Measurements from ENCODE around the gene GNAS. TPM values are rescaled to one million over a fixed set of nuclear protein-coding genes. Genes with fewer than 3 reads are reported as not detected.

GNAS gene
- total and polyA plus RNA-seq, 9 of the 15 experiments (the other 6 are each of a cell fraction or from before 2014, with no cell fraction given), result 128 to 648 (median 266) TPM

DNA sequence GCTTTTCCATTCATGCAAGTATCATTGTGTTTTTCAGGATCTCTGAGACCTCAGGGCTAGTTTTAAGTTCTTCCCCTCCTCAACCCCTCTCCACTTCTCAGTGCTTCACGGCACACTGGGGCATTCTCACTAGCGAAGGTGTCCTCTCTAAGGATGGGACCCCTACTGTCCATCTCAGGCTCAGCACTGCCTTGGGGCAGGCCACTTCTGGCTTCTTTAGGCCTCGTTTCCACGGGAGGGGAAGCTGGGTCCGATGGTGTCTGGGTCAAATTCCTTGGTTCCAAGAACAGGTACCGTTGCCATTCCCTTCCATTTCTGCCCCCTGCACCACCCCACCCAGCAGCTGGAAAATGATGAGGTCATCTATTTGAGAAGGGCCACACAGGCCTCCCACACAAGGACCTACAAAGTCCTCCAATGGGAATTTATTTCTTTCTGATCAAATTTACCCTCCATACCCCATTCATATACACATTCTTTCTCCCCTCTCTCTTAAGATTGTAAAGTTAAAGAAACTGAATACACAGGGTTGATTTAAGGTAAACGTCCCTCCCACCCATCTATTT lies 17.2 kb downstream of the GNAS start (continued):
- TF ChIP-seq, protein P1, sequence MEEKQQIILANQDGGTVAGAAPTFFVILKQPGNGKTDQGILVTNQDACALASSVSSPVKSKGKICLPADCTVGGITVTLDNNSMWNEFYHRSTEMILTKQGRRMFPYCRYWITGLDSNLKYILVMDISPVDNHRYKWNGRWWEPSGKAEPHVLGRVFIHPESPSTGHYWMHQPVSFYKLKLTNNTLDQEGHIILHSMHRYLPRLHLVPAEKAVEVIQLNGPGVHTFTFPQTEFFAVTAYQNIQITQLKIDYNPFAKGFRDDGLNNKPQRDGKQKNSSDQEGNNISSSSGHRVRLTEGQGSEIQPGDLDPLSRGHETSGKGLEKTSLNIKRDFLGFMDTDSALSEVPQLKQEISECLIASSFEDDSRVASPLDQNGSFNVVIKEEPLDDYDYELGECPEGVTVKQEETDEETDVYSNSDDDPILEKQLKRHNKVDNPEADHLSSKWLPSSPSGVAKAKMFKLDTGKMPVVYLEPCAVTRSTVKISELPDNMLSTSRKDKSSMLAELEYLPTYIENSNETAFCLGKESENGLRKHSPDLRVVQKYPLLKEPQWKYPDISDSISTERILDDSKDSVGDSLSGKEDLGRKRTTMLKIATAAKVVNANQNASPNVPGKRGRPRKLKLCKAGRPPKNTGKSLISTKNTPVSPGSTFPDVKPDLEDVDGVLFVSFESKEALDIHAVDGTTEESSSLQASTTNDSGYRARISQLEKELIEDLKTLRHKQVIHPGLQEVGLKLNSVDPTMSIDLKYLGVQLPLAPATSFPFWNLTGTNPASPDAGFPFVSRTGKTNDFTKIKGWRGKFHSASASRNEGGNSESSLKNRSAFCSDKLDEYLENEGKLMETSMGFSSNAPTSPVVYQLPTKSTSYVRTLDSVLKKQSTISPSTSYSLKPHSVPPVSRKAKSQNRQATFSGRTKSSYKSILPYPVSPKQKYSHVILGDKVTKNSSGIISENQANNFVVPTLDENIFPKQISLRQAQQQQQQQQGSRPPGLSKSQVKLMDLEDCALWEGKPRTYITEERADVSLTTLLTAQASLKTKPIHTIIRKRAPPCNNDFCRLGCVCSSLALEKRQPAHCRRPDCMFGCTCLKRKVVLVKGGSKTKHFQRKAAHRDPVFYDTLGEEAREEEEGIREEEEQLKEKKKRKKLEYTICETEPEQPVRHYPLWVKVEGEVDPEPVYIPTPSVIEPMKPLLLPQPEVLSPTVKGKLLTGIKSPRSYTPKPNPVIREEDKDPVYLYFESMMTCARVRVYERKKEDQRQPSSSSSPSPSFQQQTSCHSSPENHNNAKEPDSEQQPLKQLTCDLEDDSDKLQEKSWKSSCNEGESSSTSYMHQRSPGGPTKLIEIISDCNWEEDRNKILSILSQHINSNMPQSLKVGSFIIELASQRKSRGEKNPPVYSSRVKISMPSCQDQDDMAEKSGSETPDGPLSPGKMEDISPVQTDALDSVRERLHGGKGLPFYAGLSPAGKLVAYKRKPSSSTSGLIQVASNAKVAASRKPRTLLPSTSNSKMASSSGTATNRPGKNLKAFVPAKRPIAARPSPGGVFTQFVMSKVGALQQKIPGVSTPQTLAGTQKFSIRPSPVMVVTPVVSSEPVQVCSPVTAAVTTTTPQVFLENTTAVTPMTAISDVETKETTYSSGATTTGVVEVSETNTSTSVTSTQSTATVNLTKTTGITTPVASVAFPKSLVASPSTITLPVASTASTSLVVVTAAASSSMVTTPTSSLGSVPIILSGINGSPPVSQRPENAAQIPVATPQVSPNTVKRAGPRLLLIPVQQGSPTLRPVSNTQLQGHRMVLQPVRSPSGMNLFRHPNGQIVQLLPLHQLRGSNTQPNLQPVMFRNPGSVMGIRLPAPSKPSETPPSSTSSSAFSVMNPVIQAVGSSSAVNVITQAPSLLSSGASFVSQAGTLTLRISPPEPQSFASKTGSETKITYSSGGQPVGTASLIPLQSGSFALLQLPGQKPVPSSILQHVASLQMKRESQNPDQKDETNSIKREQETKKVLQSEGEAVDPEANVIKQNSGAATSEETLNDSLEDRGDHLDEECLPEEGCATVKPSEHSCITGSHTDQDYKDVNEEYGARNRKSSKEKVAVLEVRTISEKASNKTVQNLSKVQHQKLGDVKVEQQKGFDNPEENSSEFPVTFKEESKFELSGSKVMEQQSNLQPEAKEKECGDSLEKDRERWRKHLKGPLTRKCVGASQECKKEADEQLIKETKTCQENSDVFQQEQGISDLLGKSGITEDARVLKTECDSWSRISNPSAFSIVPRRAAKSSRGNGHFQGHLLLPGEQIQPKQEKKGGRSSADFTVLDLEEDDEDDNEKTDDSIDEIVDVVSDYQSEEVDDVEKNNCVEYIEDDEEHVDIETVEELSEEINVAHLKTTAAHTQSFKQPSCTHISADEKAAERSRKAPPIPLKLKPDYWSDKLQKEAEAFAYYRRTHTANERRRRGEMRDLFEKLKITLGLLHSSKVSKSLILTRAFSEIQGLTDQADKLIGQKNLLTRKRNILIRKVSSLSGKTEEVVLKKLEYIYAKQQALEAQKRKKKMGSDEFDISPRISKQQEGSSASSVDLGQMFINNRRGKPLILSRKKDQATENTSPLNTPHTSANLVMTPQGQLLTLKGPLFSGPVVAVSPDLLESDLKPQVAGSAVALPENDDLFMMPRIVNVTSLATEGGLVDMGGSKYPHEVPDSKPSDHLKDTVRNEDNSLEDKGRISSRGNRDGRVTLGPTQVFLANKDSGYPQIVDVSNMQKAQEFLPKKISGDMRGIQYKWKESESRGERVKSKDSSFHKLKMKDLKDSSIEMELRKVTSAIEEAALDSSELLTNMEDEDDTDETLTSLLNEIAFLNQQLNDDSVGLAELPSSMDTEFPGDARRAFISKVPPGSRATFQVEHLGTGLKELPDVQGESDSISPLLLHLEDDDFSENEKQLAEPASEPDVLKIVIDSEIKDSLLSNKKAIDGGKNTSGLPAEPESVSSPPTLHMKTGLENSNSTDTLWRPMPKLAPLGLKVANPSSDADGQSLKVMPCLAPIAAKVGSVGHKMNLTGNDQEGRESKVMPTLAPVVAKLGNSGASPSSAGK (IDR thresholded peaks at IDR 0.05), result no peak
- no peak for TF ChIP-seq CXXC5 (CRISPR knock-in tag; IDR thresholded peaks at IDR 0.05)
- no peak for TF ChIP-seq ZNF57 (CRISPR knock-in tag; IDR thresholded peaks at IDR 0.05)
- no peak for TF ChIP-seq CREB5 (CRISPR knock-in tag; IDR thresholded peaks at IDR 0.05)
- TF ChIP-seq RNF2 (IDR thresholded peaks at IDR 0.05), result no peak
- TF ChIP-seq, protein P2, sequence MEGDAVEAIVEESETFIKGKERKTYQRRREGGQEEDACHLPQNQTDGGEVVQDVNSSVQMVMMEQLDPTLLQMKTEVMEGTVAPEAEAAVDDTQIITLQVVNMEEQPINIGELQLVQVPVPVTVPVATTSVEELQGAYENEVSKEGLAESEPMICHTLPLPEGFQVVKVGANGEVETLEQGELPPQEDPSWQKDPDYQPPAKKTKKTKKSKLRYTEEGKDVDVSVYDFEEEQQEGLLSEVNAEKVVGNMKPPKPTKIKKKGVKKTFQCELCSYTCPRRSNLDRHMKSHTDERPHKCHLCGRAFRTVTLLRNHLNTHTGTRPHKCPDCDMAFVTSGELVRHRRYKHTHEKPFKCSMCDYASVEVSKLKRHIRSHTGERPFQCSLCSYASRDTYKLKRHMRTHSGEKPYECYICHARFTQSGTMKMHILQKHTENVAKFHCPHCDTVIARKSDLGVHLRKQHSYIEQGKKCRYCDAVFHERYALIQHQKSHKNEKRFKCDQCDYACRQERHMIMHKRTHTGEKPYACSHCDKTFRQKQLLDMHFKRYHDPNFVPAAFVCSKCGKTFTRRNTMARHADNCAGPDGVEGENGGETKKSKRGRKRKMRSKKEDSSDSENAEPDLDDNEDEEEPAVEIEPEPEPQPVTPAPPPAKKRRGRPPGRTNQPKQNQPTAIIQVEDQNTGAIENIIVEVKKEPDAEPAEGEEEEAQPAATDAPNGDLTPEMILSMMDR (IDR thresholded peaks at IDR 0.05 in 2 of 3, conservative IDR thresholded peaks at IDR 0.05 in 1 of 3; ENCODE audit: insufficient read depth in 2 of 3, low read depth in 1 of 3, low read length in 3 of 3), result 0 out of 6 replicates have a peak, but pooled peaks of 1 of the 3 experiments have one; percentile 13
- no peak for TF ChIP-seq STAG1 (CRISPR knock-in tag; IDR thresholded peaks at IDR 0.05; ENCODE audit: borderline replicate concordance)
- TF ChIP-seq, protein P3, sequence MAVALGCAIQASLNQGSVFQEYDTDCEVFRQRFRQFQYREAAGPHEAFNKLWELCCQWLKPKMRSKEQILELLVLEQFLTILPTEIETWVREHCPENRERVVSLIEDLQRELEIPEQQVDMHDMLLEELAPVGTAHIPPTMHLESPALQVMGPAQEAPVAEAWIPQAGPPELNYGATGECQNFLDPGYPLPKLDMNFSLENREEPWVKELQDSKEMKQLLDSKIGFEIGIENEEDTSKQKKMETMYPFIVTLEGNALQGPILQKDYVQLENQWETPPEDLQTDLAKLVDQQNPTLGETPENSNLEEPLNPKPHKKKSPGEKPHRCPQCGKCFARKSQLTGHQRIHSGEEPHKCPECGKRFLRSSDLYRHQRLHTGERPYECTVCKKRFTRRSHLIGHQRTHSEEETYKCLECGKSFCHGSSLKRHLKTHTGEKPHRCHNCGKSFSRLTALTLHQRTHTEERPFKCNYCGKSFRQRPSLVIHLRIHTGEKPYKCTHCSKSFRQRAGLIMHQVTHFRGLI (CRISPR knock-in tag; IDR thresholded peaks at IDR 0.05), result no peak
